Transverse colon (tissue), 4 donors: ENCODE results near the gene TMOD1.

ENCODE experiments used
- CTCF ChIP-seq, 5 experiments: fragments of 200-600 bp in 3 of 5; fragments of 450-650 bp in 2 of 5; sonication (generic) in 3 of 5; IDR thresholded peaks; 1 replicate in 2 of 5; 2 replicates in 3 of 5; pipeline ENCODE4 v1.5.1; 2016 to 2017; ENCODE audit warnings: antibody characterized with exemption in 5 of 5, inconsistent platforms in 3 of 5, mild to moderate bottlenecking in 2 of 5, moderate library complexity in 1 of 5
- EP300 ChIP-seq: sonication (generic); formaldehyde crosslinking; IDR thresholded peaks from one replicate; pipeline ENCODE4 v1.6.1; 2017; ENCODE audit warnings: antibody characterized with exemption, low read depth
- POLR2A ChIP-seq: fragments of 450-650 bp; IDR thresholded peaks from one replicate; pipeline ENCODE4 v1.6.1; 2016; ENCODE audit warnings: antibody characterized with exemption, mild to moderate bottlenecking, moderate library complexity
- POLR2AphosphoS5 ChIP-seq, 3 donors: sonication (generic); formaldehyde crosslinking; IDR thresholded peaks; one replicate each; pipeline ENCODE4 v1.6.1; 2016; ENCODE audit warnings: antibody characterized with exemption in 3 of 3

GRCh38 chr9:97640325-97640724 lies 138.9 kb downstream of the TMOD1 start:
- no peak for TF ChIP-seq CTCF (IDR thresholded peaks at IDR 0.05)
- TF ChIP-seq POLR2A, result no peak
- TF ChIP-seq EP300, result no peak
- no peak for TF ChIP-seq POLR2AphosphoS5 (IDR thresholded peaks at IDR 0.05)
